ENCODE measurements around the gene TAF1B. TPM values are rescaled to one million over a fixed set of nuclear protein-coding genes. Genes with fewer than 3 reads are reported as not detected.

Gene TAF1B
- total RNA-seq, 1 donor from 2014 or later: 28.2 TPM

GRCh38 chr2:9873337-9873736 is 30.1 kb downstream of the TAF1B start:
- no peaks in the 10 kb centered on the region for H3K9me3 Mint-ChIP-seq
- peaks cover 56% of the 10 kb centered on the region for H3K36me3 Mint-ChIP-seq
- no peaks in the 10 kb centered on the region for H3K27me3 Mint-ChIP-seq (ENCODE audit: low read depth)
- TF ChIP-seq CTCF (IDR thresholded peaks at IDR 0.05; ENCODE audit: unreplicated experiment): no peak
- no peak overlapping the region for H3K27ac Mint-ChIP-seq
- H3K4me1 Mint-ChIP-seq: no peaks in the 10 kb centered on the region
- H3K4me3 Mint-ChIP-seq: no peak overlapping the region
- no peak for DNase-seq (ENCODE audit: low spot score in 2 of 2, unreplicated experiment in 2 of 2)

- Mint-ChIP-seq H3K27me3 (ENCODE audit: low read depth) (no peaks in the 10 kb centered on the region), H3K27ac (no peak overlapping the region), H3K9me3 (no peaks in the 10 kb centered on the region), H3K4me1 (peaks cover 2% of the 10 kb centered on the region), H3K4me3 (no peak overlapping the region), H3K36me3 (peaks cover 53% of the 10 kb centered on the region)
- no peak for TF ChIP-seq CTCF (IDR thresholded peaks at IDR 0.05; ENCODE audit: unreplicated experiment)
- DNase-seq (ENCODE audit: low spot score in 2 of 2, unreplicated experiment in 2 of 2): no peak
These were observed 33.8 kb downstream of the TAF1B start for GRCh38 chr2:9877026-9877425.

GRCh38 chr2:9877726-9878125 is 34.5 kb downstream of the TAF1B start:
- DNase-seq (ENCODE audit: low spot score in 2 of 2, unreplicated experiment in 2 of 2): no peak
- H3K27me3 Mint-ChIP-seq (ENCODE audit: low read depth): no peaks in the 10 kb centered on the region
- no peaks in the 10 kb centered on the region for H3K9me3 Mint-ChIP-seq
- no peak for TF ChIP-seq CTCF (IDR thresholded peaks at IDR 0.05; ENCODE audit: unreplicated experiment)
- H3K27ac Mint-ChIP-seq: no peak overlapping the region
- H3K4me3 Mint-ChIP-seq: no peak overlapping the region
- H3K36me3 Mint-ChIP-seq: peaks cover 50% of the 10 kb centered on the region
- peaks cover 2% of the 10 kb centered on the region for H3K4me1 Mint-ChIP-seq

GRCh38 chr2:9879455-9880194 is 36.4 kb downstream of the TAF1B start:
- Mint-ChIP-seq H3K27ac (no peak overlapping the region), H3K4me3 (no peak overlapping the region), H3K27me3 (ENCODE audit: low read depth) (no peaks in the 10 kb centered on the region), H3K9me3 (no peaks in the 10 kb centered on the region), H3K36me3 (peaks cover 42% of the 10 kb centered on the region), H3K4me1 (peaks cover 2% of the 10 kb centered on the region)
- DNase-seq (ENCODE audit: low spot score in 2 of 2, unreplicated experiment in 2 of 2): no peak
- no peak for TF ChIP-seq CTCF (IDR thresholded peaks at IDR 0.05; ENCODE audit: unreplicated experiment)

GRCh38 chr2:9883897-9884296 is 40.6 kb downstream of the TAF1B start:
- no peak for TF ChIP-seq CTCF (IDR thresholded peaks at IDR 0.05; ENCODE audit: unreplicated experiment)
- H3K27ac Mint-ChIP-seq: no peak overlapping the region
- peaks cover 2% of the 10 kb centered on the region for H3K4me1 Mint-ChIP-seq
- no peak for DNase-seq (ENCODE audit: low spot score in 2 of 2, unreplicated experiment in 2 of 2)
- peaks cover 44% of the 10 kb centered on the region for H3K36me3 Mint-ChIP-seq
- no peaks in the 10 kb centered on the region for H3K27me3 Mint-ChIP-seq (ENCODE audit: low read depth)
- H3K9me3 Mint-ChIP-seq: peaks cover 17% of the 10 kb centered on the region
- H3K4me3 Mint-ChIP-seq: no peak overlapping the region

Measured in mesothelial cell of epicardium (in vitro differentiated cells).